Activated T-helper 1 cell treated with anti-CD3 and anti-CD28 coated beads, Interleukin-12 subunit alpha, Interleukin-12 subunit beta, Interleukin-2, Interleukin-4 antibody, amounts not matched to agents 30 ng/mL and 10 ng/mL and 1 ng/mL, durations not matched to agents 14 hours and 24 hours and 36 hours (primary cell): ENCODE results near the gene TNS3. TPM values are rescaled to one million over a fixed set of nuclear protein-coding genes. Genes with fewer than 3 reads are reported as not detected.
A peak's percentile ranks its signal among the peaks of the same experiment; 100 is the strongest.

Experiments
- DNase-seq: peaks from one replicate; pipeline ENCODE4 v3.0.0; 2021; ENCODE audit warnings: low spot score
- H3K27ac Mint-ChIP-seq: one replicate; pipeline ENCODE4 v1.8.0; 2021; ENCODE audit warnings: mild to moderate bottlenecking, mixed read lengths
- H3K27me3 Mint-ChIP-seq: one replicate; pipeline ENCODE4 v1.8.0; 2022; ENCODE audit warnings: mild to moderate bottlenecking, moderate library complexity, mixed read lengths; ENCODE audit not compliant: insufficient read depth
- H3K36me3 Mint-ChIP-seq: one replicate; pipeline ENCODE4 v1.8.0; 2021; ENCODE audit warnings: low read depth, mixed read lengths
- H3K4me1 Mint-ChIP-seq: one replicate; pipeline ENCODE4 v1.8.0; 2021; ENCODE audit warnings: low read depth, mixed read lengths
- H3K4me3 Mint-ChIP-seq: one replicate; pipeline ENCODE4 v1.8.0; 2021; ENCODE audit warnings: mild to moderate bottlenecking, moderate library complexity, mixed read lengths
- H3K9me3 Mint-ChIP-seq: one replicate; pipeline ENCODE4 v1.8.0; 2021; ENCODE audit warnings: mixed read lengths
- intact Hi-C: fragments of 100-400 bp; cut with micrococcal nuclease; formaldehyde crosslinking; loops from one replicate; pipeline ENCODE4 v1.15.1; 2024
- total RNA-seq: library from RNA; stranded (reverse); gene quantifications from 2 replicates; pipeline ENCODE4 v1.2.3, GENCODE V29; 2022

The TNS3 gene
- total RNA-seq, 1 donor from 2014 or later = 5.8 TPM

- Mint-ChIP-seq H3K27me3 (no peaks in the 10 kb centered on the region), H3K4me3 (no peak overlapping the region), H3K36me3 (no peaks in the 10 kb centered on the region), H3K4me1 (peaks cover 22% of the 10 kb centered on the region), H3K27ac (no peak overlapping the region), H3K9me3 (no peaks in the 10 kb centered on the region)
- intact Hi-C loops = no loop called here
- no peak for DNase-seq
Observed at GRCh38 chr7:47485640-47486435, 96.1 kb downstream of the TNS3 start.

GRCh38 chr7:47484923-47485639 lies 96.8 kb downstream of the TNS3 start:
- intact Hi-C loops = loop anchor here (5.0 kb wide), 2 partner anchors 123 to 602 kb away; partner anchors contain the start of gene UPP1
- no peak overlapping the region for H3K27ac Mint-ChIP-seq
- no peak for DNase-seq

GRCh38 chr7:47484457-47484856 lies 97.5 kb downstream of the TNS3 start:
- no peak for DNase-seq
- Mint-ChIP-seq H3K4me1 (peaks cover 22% of the 10 kb centered on the region), H3K4me3 (no peak overlapping the region), H3K9me3 (no peaks in the 10 kb centered on the region), H3K27me3 (no peaks in the 10 kb centered on the region), H3K27ac (no peak overlapping the region), H3K36me3 (no peaks in the 10 kb centered on the region)
- intact Hi-C loops = loop anchor here (5.0 kb wide), 2 partner anchors 122 to 603 kb away; partner anchors contain the start of gene UPP1

More at GRCh38 chr7:47484923-47485639, 96.8 kb downstream of the TNS3 start:
- Mint-ChIP-seq H3K36me3 (no peaks in the 10 kb centered on the region), H3K4me3 (no peak overlapping the region), H3K4me1 (peaks cover 22% of the 10 kb centered on the region), H3K9me3 (no peaks in the 10 kb centered on the region), H3K27me3 (no peaks in the 10 kb centered on the region)

GRCh38 chr7:47483604-47484273 lies 98.2 kb downstream of the TNS3 start:
- Mint-ChIP-seq H3K9me3 (no peaks in the 10 kb centered on the region), H3K4me1 (peaks cover 22% of the 10 kb centered on the region), H3K36me3 (no peaks in the 10 kb centered on the region), H3K27me3 (no peaks in the 10 kb centered on the region), H3K4me3 (no peak overlapping the region), H3K27ac (no peak overlapping the region)
- intact Hi-C loops = loop anchor here (2.0 to 5.0 kb wide), 3 partner anchors 121 to 604 kb away; partner anchors contain the start of gene UPP1
- no peak for DNase-seq

- Mint-ChIP-seq H3K27ac (peak overlapping the region; percentile 67), H3K4me3 (peak overlapping the region; percentile 10), H3K9me3 (no peaks in the 10 kb centered on the region), H3K27me3 (no peaks in the 10 kb centered on the region), H3K36me3 (no peaks in the 10 kb centered on the region), H3K4me1 (peaks cover 22% of the 10 kb centered on the region)
- DNase-seq = no peak
- intact Hi-C loops = loop anchor here (2.0 to 5.0 kb wide), 3 partner anchors 120 to 605 kb away; partner anchors contain the start of gene UPP1
Observed at GRCh38 chr7:47482013-47482875, 99.7 kb downstream of the TNS3 start.

GRCh38 chr7:47481541-47482012 lies 100.3 kb downstream of the TNS3 start:
- Mint-ChIP-seq H3K27me3 (no peaks in the 10 kb centered on the region), H3K27ac (peak overlapping the region; percentile 67), H3K4me1 (peaks cover 22% of the 10 kb centered on the region), H3K4me3 (peak overlapping the region; percentile 10), H3K36me3 (no peaks in the 10 kb centered on the region), H3K9me3 (no peaks in the 10 kb centered on the region)
- no peak for DNase-seq
- intact Hi-C loops = loop anchor here (2.0 to 5.0 kb wide), 3 partner anchors 119 to 606 kb away; partner anchors contain the start of gene UPP1

- peak overlapping the region; percentile 46 for H3K27ac Mint-ChIP-seq
- intact Hi-C loops = loop anchor here (5.0 kb wide), 2 partner anchors 119 to 606 kb away; partner anchors contain the start of gene UPP1
- DNase-seq = no peak
- H3K9me3 Mint-ChIP-seq = no peaks in the 10 kb centered on the region
- H3K36me3 Mint-ChIP-seq = no peaks in the 10 kb centered on the region
- H3K4me1 Mint-ChIP-seq = peaks cover 18% of the 10 kb centered on the region
- H3K27me3 Mint-ChIP-seq = no peaks in the 10 kb centered on the region
- H3K4me3 Mint-ChIP-seq = peak overlapping the region; percentile 69
Observed at GRCh38 chr7:47480576-47481538, 101.1 kb downstream of the TNS3 start.

- no peaks in the 10 kb centered on the region for H3K36me3 Mint-ChIP-seq
- H3K27ac Mint-ChIP-seq = peak overlapping the region; percentile 42
- no peaks in the 10 kb centered on the region for H3K27me3 Mint-ChIP-seq
- peaks cover 15% of the 10 kb centered on the region for H3K4me1 Mint-ChIP-seq
- no peaks in the 10 kb centered on the region for H3K9me3 Mint-ChIP-seq
- DNase-seq = no peak
- H3K4me3 Mint-ChIP-seq = peak overlapping the region; percentile 69
- intact Hi-C loops = loop anchor here (5.0 kb wide), 2 partner anchors 118 to 607 kb away; partner anchors contain the start of gene UPP1
Observed at GRCh38 chr7:47479821-47480575, 101.9 kb downstream of the TNS3 start.

- intact Hi-C loops = no loop called here
- Mint-ChIP-seq H3K27ac (no peak overlapping the region), H3K4me3 (peak overlapping the region; percentile 69), H3K27me3 (no peaks in the 10 kb centered on the region), H3K4me1 (peaks cover 15% of the 10 kb centered on the region), H3K36me3 (no peaks in the 10 kb centered on the region), H3K9me3 (no peaks in the 10 kb centered on the region)
- no peak for DNase-seq
Observed at GRCh38 chr7:47478926-47479711, 102.8 kb downstream of the TNS3 start.

GRCh38 chr7:47478017-47478344 lies 103.9 kb downstream of the TNS3 start:
- Mint-ChIP-seq H3K27me3 (no peaks in the 10 kb centered on the region), H3K27ac (no peak overlapping the region), H3K9me3 (no peaks in the 10 kb centered on the region), H3K36me3 (no peaks in the 10 kb centered on the region), H3K4me3 (no peak overlapping the region), H3K4me1 (peaks cover 15% of the 10 kb centered on the region)
- intact Hi-C loops = no loop called here
- DNase-seq = no peak
